Spleen (tissue), 11 donors: ENCODE results near the gene THBS1. TPM values are rescaled to one million over a fixed set of nuclear protein-coding genes. Genes with fewer than 3 reads are reported as not detected.

ENCODE experiments used
- DNase-seq: peaks from one replicate; pipeline ENCODE4 v3.0.0-alpha.2; 2020
- H3K27ac ChIP-seq, 8 donors: fragments of 200-600 bp; sonication (generic) in 7 of 8; 1 replicate in 4 of 8; 2 replicates in 4 of 8; pipeline versions ENCODE4 v1.5.0 to v1.8.0; 2016 to 2021; ENCODE audit warnings: inconsistent platforms in 4 of 8, mild to moderate bottlenecking in 4 of 8, moderate library complexity in 1 of 8
- H3K27me3 ChIP-seq, 7 donors: fragments of 200-600 bp; sonication (generic) in 6 of 7; replicated peaks in 1 of 7; 1 replicate in 4 of 7; 2 replicates in 3 of 7; pipeline versions ENCODE4 v1.5.0 to v1.8.0; 2016 to 2021; ENCODE audit warnings: inconsistent platforms in 3 of 7, mild to moderate bottlenecking in 1 of 7
- H3K36me3 ChIP-seq, 6 donors: fragments of 200-600 bp; sonication (generic) in 5 of 6; 1 replicate in 4 of 6; 2 replicates in 2 of 6; pipeline versions ENCODE4 v1.5.0 to v1.8.0; 2016 to 2021; ENCODE audit warnings: inconsistent platforms in 2 of 6
- H3K4me1 ChIP-seq, 6 donors: fragments of 200-600 bp; sonication (generic) in 5 of 6; 1 replicate in 3 of 6; 2 replicates in 3 of 6; pipeline versions ENCODE4 v1.5.0 to v1.8.0; 2016 to 2021; ENCODE audit warnings: inconsistent platforms in 3 of 6
- H3K4me3 ChIP-seq, 8 donors: fragments of 200-600 bp; sonication (generic) in 7 of 8; 1 replicate in 4 of 8; 2 replicates in 4 of 8; pipeline versions ENCODE4 v1.5.0 to v1.8.0; 2016 to 2021; ENCODE audit warnings: inconsistent platforms in 4 of 8, mild to moderate bottlenecking in 4 of 8, moderate library complexity in 2 of 8
- H3K9me3 ChIP-seq, 8 donors: fragments of 200-600 bp; sonication (generic) in 7 of 8; 1 replicate in 4 of 8; 2 replicates in 4 of 8; pipeline versions ENCODE4 v1.5.0 to v1.8.0; 2016 to 2021; ENCODE audit warnings: inconsistent platforms in 4 of 8
- CTCF ChIP-seq, 11 experiments: fragments of 200-600 bp in 7 of 11; fragments of 450-650 bp in 4 of 11; sonication (generic) in 4 of 11; IDR thresholded peaks in 8 of 11; conservative IDR thresholded peaks in 3 of 11; 1 replicate in 7 of 11; 2 replicates in 4 of 11; pipeline versions ENCODE4 v1.4.0 to v1.8.0; 2016 to 2021; ENCODE audit warnings: antibody characterized with exemption in 11 of 11, inconsistent platforms in 4 of 11, mild to moderate bottlenecking in 1 of 11
- POLR2A ChIP-seq, 3 donors: fragments of 450-650 bp; IDR thresholded peaks; one replicate each; pipeline ENCODE4 v1.5.1; 2017; ENCODE audit warnings: antibody characterized with exemption in 3 of 3, mild to moderate bottlenecking in 1 of 3
- POLR2AphosphoS5 ChIP-seq, 3 donors: sonication (generic); formaldehyde crosslinking; IDR thresholded peaks; one replicate each; pipeline ENCODE4 v1.5.1; 2017; ENCODE audit warnings: antibody characterized with exemption in 3 of 3
- WGBS, 5 donors: extraction: QIAGEN DNeasy Blood & Tissue Kit in 3 of 5; methylation state at CpG; one replicate each; pipeline versions ENCODE4 v1.1.5 to v1.1.7; 2013 to 2018; 5-methylcytosine and 5-hydroxymethylcytosine counted together
- intact Hi-C: fragments of 100-400 bp; cut with DNase I; formaldehyde crosslinking; loops from one replicate; pipeline ENCODE4 v1.15.0; 2023; ENCODE audit warnings: low total_unique reads
- polyA plus RNA-seq, 3 donors: library from polyadenylated mRNA; stranded (reverse); fragments of 200-250 nt; gene quantifications; one replicate each; pipeline ENCODE4 v1.2.1, GENCODE V29; 2013
- total RNA-seq, 7 donors: library from RNA; depleted of rRNA in 3 of 7; stranded (reverse); fragments of >200 nt in 3 of 7; fragmentation: NEBNext Ultra II Directional in 4 of 7; extraction: Animal tissue kit (Norgen Biotek cat#: 25700) in 4 of 7; gene quantifications; one replicate each; pipeline versions ENCODE4 v1.1.0 to v1.2.1, GENCODE V29; 2016 to 2021
- donor health status: healthy with polysubstance abuse.
- donor health status: DM: no; HTN: no; CAD: no; lungs with moderate emphysema.
- donor health status: DM: no; HTN: no; CAD: no.
- donor health status: Bipolar disorder and iron deficiency.
- donor health status: healthy.
- donor health status: DM: no; HTN: no; CAD: no.
- donor health status: DM: yes; HTN: yes; CAD: no.

Gene THBS1
- total and polyA plus RNA-seq, 10 donors: 8.4 to 1,022 (median 271) TPM

- H3K9me3 ChIP-seq: peaks cover 0 to 49% (median 40%) of the 10 kb centered on the region in 8 donors
- no peak overlapping the region for H3K27ac ChIP-seq
- H3K27me3 ChIP-seq: no peaks in the 10 kb centered on the region
- 88 to 94% (median 88%) methylated on average over 2 of the region's 2 CpGs for WGBS, 5 donors
- TF ChIP-seq POLR2A (IDR thresholded peaks at IDR 0.05): no peak
- no peak for TF ChIP-seq POLR2AphosphoS5 (IDR thresholded peaks at IDR 0.05)
- no peak for TF ChIP-seq CTCF (IDR thresholded peaks at IDR 0.05 in 8 of 11, conservative IDR thresholded peaks at IDR 0.05 in 3 of 11)
- H3K4me1 ChIP-seq: no peaks in the 10 kb centered on the region
- no peaks in the 10 kb centered on the region for H3K36me3 ChIP-seq
- no peak for DNase-seq
- intact Hi-C loops: no loop called here
- no peak overlapping the region for H3K4me3 ChIP-seq
Observed at GRCh38 chr15:39608185-39609139, 27.6 kb downstream of the THBS1 start.

GRCh38 chr15:39609166-39609916 is 28.5 kb downstream of the THBS1 start:
- no peaks in the 10 kb centered on the region for H3K36me3 ChIP-seq
- TF ChIP-seq POLR2AphosphoS5 (IDR thresholded peaks at IDR 0.05): no peak
- TF ChIP-seq POLR2A (IDR thresholded peaks at IDR 0.05): no peak
- no peak for TF ChIP-seq CTCF (IDR thresholded peaks at IDR 0.05 in 8 of 11, conservative IDR thresholded peaks at IDR 0.05 in 3 of 11)
- no peaks in the 10 kb centered on the region for H3K4me1 ChIP-seq
- no peak for DNase-seq
- H3K9me3 ChIP-seq: peaks cover 0 to 56% (median 46%) of the 10 kb centered on the region in 8 donors
- H3K27ac ChIP-seq: no peak overlapping the region
- intact Hi-C loops: no loop called here
- WGBS, 5 donors: 50 to 89% (median 86%) methylated on average over 3 to 4 of the region's 4 CpGs
- no peak overlapping the region for H3K4me3 ChIP-seq
- H3K27me3 ChIP-seq: no peaks in the 10 kb centered on the region

GRCh38 chr15:39610665-39611064 is 29.8 kb downstream of the THBS1 start:
- no peak overlapping the region for H3K4me3 ChIP-seq
- H3K9me3 ChIP-seq: peaks cover 0 to 57% (median 50%) of the 10 kb centered on the region in 8 donors
- no peaks in the 10 kb centered on the region for H3K36me3 ChIP-seq
- H3K27me3 ChIP-seq: no peaks in the 10 kb centered on the region
- H3K27ac ChIP-seq: no peak overlapping the region
- intact Hi-C loops: no loop called here
- TF ChIP-seq POLR2AphosphoS5 (IDR thresholded peaks at IDR 0.05): no peak
- no peak for TF ChIP-seq POLR2A (IDR thresholded peaks at IDR 0.05)
- no peak for TF ChIP-seq CTCF (IDR thresholded peaks at IDR 0.05 in 8 of 11, conservative IDR thresholded peaks at IDR 0.05 in 3 of 11)
- DNase-seq: no peak
- no peaks in the 10 kb centered on the region for H3K4me1 ChIP-seq

- no peak overlapping the region for H3K4me3 ChIP-seq
- no peaks in the 10 kb centered on the region for H3K4me1 ChIP-seq
- intact Hi-C loops: no loop called here
- no peak for TF ChIP-seq POLR2A (IDR thresholded peaks at IDR 0.05)
- TF ChIP-seq POLR2AphosphoS5 (IDR thresholded peaks at IDR 0.05): no peak
- no peak for TF ChIP-seq CTCF (IDR thresholded peaks at IDR 0.05 in 8 of 11, conservative IDR thresholded peaks at IDR 0.05 in 3 of 11)
- H3K9me3 ChIP-seq: peaks cover 0 to 57% (median 50%) of the 10 kb centered on the region in 8 donors
- DNase-seq: no peak
- no peaks in the 10 kb centered on the region for H3K36me3 ChIP-seq
- H3K27me3 ChIP-seq: no peaks in the 10 kb centered on the region
- no peak overlapping the region for H3K27ac ChIP-seq
Observed at GRCh38 chr15:39613271-39613670, 32.4 kb downstream of the THBS1 start.
